ENCODE results near the gene RGS3. TPM values are rescaled to one million over a fixed set of nuclear protein-coding genes. Genes with fewer than 3 reads are reported as not detected.

Gene RGS3
- total RNA-seq, 1 donor: 48.9 TPM

- no peak for TF ChIP-seq CTCF (IDR thresholded peaks at IDR 0.05; ENCODE audit: insufficient read depth, low read length)
- no peak overlapping the region for H3K4me3 ChIP-seq (ENCODE audit: low read depth, low read length)
- no peak for DNase-seq (ENCODE audit: low read depth)
Measured at GRCh38 chr9:113462781-113463286, 693 bp upstream of the RGS3 start.

GRCh38 chr9:113464286-113464660 is 746 bp downstream of the RGS3 start:
- no peak for DNase-seq (ENCODE audit: low read depth)
- no peak overlapping the region for H3K4me3 ChIP-seq (ENCODE audit: low read depth, low read length)
- TF ChIP-seq CTCF (IDR thresholded peaks at IDR 0.05; ENCODE audit: insufficient read depth, low read length): no peak

- no peak overlapping the region for H3K4me3 ChIP-seq (ENCODE audit: low read depth, low read length)
- DNase-seq (ENCODE audit: low read depth): no peak
- no peak for TF ChIP-seq CTCF (IDR thresholded peaks at IDR 0.05; ENCODE audit: insufficient read depth, low read length)
Measured at GRCh38 chr9:113465599-113466140, 2.1 kb downstream of the RGS3 start.

GRCh38 chr9:113467183-113467582 is 3.7 kb downstream of the RGS3 start:
- no peak for TF ChIP-seq CTCF (IDR thresholded peaks at IDR 0.05; ENCODE audit: insufficient read depth, low read length)
- H3K4me3 ChIP-seq (ENCODE audit: low read depth, low read length): no peak overlapping the region
- no peak for DNase-seq (ENCODE audit: low read depth)

GRCh38 chr9:113468716-113469448 is 5.4 kb downstream of the RGS3 start:
- DNase-seq (ENCODE audit: low read depth): no peak
- TF ChIP-seq CTCF (IDR thresholded peaks at IDR 0.05; ENCODE audit: insufficient read depth, low read length): no peak
- no peak overlapping the region for H3K4me3 ChIP-seq (ENCODE audit: low read depth, low read length)

- no peak for TF ChIP-seq CTCF (IDR thresholded peaks at IDR 0.05; ENCODE audit: insufficient read depth, low read length)
- DNase-seq (ENCODE audit: low read depth): no peak
Measured at GRCh38 chr9:113471143-113471542, 7.6 kb downstream of the RGS3 start.

More at GRCh38 chr9:113471143-113471542, 7.6 kb downstream of the RGS3 start:
- H3K4me3 ChIP-seq (ENCODE audit: low read depth, low read length): no peak overlapping the region

All from fibroblast of the aortic adventitia (primary cell).